Stomach smooth muscle (tissue), 2 donors: ENCODE results near the gene CSF2RB.

Experiments used
- H3K27ac ChIP-seq: one replicate; pipeline ENCODE4 v1.7.0; 2013; ENCODE audit warnings: mild to moderate bottlenecking, low read length, inconsistent platforms
- H3K27me3 ChIP-seq, 2 donors: one replicate each; pipeline ENCODE4 v1.7.0; 2013; ENCODE audit warnings: low read length in 2 of 2; ENCODE audit not compliant: insufficient read depth in 2 of 2, control insufficient read depth in 1 of 2
- H3K36me3 ChIP-seq, 2 donors: one replicate each; pipeline ENCODE4 v1.7.0; 2013; ENCODE audit warnings: low read length in 2 of 2; ENCODE audit not compliant: control insufficient read depth in 2 of 2, insufficient read depth in 2 of 2
- H3K4me1 ChIP-seq: one replicate; pipeline ENCODE4 v1.7.0; 2013; ENCODE audit warnings: low read length; ENCODE audit not compliant: control insufficient read depth, insufficient read depth
- H3K4me3 ChIP-seq, 2 donors: one replicate each; pipeline ENCODE4 v1.7.0; 2013; ENCODE audit warnings: low read length in 2 of 2
- H3K9ac ChIP-seq, 2 donors: one replicate each; pipeline ENCODE4 v1.7.0; 2013; ENCODE audit warnings: low read length in 2 of 2, mild to moderate bottlenecking in 1 of 2
- H3K9me3 ChIP-seq, 2 donors: one replicate each; pipeline ENCODE4 v1.7.0; 2013; ENCODE audit warnings: low read length in 2 of 2; ENCODE audit not compliant: control insufficient read depth in 2 of 2
- donor health status: healthy.
- donor health status: Pancreatic carcinoma.

The CSF2RB gene

DNA sequence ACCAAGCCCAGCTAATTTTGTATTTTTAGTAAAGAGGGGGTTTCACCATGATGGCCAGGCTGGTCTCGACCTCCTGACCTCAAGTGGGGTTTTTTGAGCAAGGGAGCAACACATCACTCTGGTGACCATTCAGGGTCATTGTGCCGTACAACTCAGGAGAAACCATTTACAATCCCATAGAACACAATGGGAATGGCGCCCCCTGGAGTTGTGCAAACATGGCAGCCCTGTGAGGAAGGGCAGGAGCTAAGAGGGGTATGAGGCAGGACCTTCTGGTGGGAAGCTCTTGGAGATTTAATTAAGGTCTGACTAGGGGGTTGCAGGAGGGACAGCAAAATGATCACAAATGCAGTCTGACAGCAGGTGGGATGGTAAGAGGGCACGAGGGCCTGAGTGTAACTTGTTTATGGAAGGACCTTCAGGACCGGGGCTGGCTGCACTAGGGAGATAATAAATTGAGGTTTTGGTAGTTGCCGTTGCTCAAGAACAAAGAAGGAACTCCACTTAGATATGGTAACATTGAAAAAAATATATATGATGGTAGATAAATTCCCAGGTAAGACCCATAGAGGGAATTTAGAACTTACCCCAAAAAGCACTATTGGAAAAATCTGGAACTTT lies 9.1 kb upstream of the CSF2RB start:
- Histone ChIP-seq H3K9ac (no peak overlapping the region), H3K36me3 (no peaks in the 10 kb centered on the region), H3K4me1 (no peaks in the 10 kb centered on the region), H3K9me3 (peaks cover 0 to 6% of the 10 kb centered on the region in 2 donors), H3K27ac (no peak overlapping the region), H3K4me3 (no peak overlapping the region), H3K27me3 (peaks cover 5 to 14% of the 10 kb centered on the region in 2 donors)

DNA sequence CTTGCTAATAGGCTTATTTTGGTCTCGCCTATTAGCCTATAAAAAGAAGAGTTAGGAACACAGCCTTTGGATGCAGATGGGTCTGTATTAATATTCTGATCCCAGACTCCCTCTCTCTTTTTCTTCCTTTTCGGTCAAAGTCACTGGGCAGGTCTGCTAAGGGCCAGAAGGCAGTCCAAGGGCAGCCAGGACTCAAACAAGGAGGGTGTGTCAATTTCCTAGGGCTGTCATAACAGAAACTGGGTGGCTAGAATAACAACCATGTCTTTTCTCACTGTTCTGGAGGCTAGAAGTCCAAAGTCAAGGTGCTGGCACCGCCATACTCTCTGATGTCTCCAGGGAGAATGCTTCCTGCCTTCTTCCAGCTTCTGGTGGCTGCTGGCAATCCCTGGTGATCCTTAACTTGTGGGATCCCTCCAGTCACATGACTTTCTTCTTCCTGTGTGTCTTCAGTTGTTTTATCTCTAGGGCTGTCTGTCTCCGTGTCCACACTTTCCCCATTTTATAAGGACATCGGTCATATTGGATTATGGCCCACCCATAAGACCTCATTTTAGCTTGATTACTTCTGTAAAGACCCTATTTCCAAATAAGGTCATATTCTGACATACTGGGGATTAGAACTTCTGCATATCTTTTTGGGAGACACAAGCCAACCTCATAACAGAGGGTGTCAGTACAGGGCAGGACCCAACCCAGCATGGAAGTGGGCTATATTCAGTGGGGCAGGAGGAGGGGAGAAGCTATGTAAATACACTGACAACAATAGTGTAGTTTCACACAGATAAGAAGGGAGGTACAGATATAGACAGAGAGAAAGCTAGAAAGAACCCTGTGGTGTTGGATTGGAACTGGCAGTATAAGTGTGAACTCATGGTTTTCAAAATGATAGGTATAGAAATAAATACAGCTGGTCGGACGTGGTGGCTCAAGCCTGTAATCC lies 5.9 kb upstream of the CSF2RB start:
- H3K27ac ChIP-seq = no peak overlapping the region

DNA sequence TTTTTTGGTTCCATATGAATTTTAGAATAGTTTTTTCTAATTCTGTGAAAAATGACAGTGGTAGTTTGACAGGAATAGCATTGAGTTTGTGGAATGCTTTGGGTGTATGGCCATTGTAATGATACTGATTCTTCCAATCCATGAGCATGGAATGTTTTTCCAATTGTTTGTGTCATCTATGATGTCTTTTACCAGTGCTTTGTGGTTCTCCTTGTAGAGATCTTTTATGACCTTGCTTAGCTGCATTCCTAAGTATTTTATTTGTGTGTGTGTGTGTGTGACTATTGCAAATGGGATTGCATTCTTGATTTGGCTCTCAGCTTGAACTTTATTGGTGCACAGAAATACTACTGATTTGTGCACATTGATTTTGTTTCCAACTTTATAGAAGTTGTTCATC lies 3.0 kb upstream of the CSF2RB start:
- peaks cover under 1 to 5% of the 10 kb centered on the region in 2 donors for H3K27me3 ChIP-seq
- H3K36me3 ChIP-seq = no peaks in the 10 kb centered on the region
- no peaks in the 10 kb centered on the region for H3K9me3 ChIP-seq
- no peaks in the 10 kb centered on the region for H3K4me1 ChIP-seq
- no peak overlapping the region for H3K9ac ChIP-seq
- H3K4me3 ChIP-seq = no peak overlapping the region
- no peak overlapping the region for H3K27ac ChIP-seq

More for the DNA sequence above, 5.9 kb upstream of the CSF2RB start:
- H3K4me1 ChIP-seq = no peaks in the 10 kb centered on the region
- no peaks in the 10 kb centered on the region for H3K36me3 ChIP-seq
- no peak overlapping the region for H3K4me3 ChIP-seq
- no peak overlapping the region for H3K9ac ChIP-seq
- no peaks in the 10 kb centered on the region for H3K9me3 ChIP-seq
- H3K27me3 ChIP-seq = peaks cover 5 to 7% of the 10 kb centered on the region in 2 donors

DNA sequence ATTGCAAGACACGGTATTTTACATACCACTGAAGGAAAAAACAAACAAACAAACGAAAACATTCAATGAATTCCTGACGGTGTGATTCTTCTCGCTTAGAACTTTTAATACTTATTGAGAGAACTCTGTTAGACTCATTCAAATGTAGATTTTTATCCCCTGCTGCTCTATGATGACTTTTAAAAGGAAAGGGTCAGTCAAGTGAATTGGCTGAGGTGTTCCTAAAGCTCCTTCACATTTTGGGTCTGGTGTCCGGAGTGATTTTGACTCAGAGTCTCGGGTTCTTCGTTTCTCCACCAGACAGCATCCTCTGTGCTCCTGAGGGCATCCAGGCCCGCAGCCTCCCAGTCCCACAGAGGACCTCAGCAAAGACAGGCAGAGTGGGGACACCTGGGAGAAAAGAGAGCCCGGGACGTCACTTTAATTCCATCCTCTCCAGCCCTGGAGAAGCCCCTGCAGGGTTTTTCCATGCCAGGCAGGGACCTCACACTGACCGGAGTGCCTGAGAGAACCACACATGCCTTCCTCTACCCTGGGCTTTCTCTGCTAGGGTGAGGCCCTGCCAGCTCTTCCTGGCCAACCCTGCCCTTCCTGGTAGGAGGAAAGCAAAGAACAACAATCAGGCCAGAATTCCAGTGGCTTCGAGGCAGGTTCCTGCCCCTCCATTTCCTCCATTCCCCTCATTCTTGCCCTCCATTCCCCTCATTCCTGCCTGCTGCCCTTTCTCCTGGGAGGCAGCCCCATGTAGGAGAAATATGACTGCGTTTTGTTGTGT lies 1.4 kb upstream of the CSF2RB start:
- H3K4me1 ChIP-seq = no peaks in the 10 kb centered on the region
- H3K9ac ChIP-seq = no peak overlapping the region
- no peaks in the 10 kb centered on the region for H3K9me3 ChIP-seq
- H3K27me3 ChIP-seq = peaks cover 0 to 5% of the 10 kb centered on the region in 2 donors
- no peaks in the 10 kb centered on the region for H3K36me3 ChIP-seq
- H3K27ac ChIP-seq = no peak overlapping the region
- H3K4me3 ChIP-seq = no peak overlapping the region

DNA sequence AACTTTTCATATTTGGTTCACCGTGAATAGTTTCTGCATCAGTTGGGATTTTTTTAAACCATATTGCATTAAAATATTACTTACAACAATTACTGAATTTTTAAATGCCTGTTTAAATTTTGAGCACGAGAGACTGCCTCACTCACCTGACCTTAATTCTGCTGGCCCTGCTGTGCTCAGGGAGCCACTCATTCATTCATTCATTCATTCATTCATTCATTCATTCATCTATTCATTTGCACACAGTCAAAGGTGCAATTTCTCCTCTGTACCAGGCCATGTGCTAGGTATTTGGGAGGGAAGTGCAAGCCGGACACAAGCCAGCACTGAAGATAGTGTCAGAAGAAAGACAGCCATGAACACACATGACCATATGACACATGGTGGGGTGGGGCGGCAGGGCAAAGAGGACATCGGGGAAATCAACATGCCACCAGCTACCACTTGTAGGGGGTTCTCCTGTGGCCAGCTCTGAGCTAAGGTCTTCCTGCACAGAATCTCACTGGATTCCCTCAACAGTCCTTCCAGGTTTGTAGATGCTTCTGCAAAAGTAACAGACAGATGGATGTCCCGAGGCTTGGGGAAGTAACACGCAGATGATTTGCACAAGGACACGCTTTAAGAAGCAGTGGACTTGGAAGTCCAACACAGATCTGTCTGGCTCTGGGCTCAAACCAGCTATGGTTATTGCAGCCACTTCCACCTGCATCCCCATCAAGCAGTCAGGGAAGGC lies 568 bp upstream of the CSF2RB start:
- Histone ChIP-seq H3K9me3 (no peaks in the 10 kb centered on the region), H3K36me3 (no peaks in the 10 kb centered on the region), H3K9ac (no peak overlapping the region), H3K27me3 (peaks cover 0 to 2% of the 10 kb centered on the region in 2 donors), H3K27ac (no peak overlapping the region), H3K4me1 (no peaks in the 10 kb centered on the region), H3K4me3 (no peak overlapping the region)

DNA sequence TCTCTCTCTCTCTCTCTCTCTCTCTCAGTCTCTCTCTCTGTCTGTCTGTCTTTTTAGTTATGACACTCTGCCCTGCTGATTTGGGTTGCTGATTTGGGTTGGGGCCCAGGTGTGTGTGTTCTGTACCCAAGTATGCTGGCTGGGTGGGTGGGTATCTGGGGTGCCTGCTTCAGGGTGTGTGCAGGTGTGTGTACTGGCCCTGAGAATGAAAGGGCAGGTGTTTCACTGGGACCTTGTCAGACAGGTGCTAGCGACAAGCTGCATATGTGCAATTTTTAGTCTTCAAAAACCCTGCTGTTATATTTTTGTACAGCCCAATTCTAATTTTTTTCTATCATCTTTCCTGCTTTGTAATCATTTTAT lies 943 bp downstream of the CSF2RB start:
- H3K9ac ChIP-seq = no peak overlapping the region
- no peak overlapping the region for H3K4me3 ChIP-seq
- H3K9me3 ChIP-seq = peaks cover 0 to 4% of the 10 kb centered on the region in 2 donors
- H3K36me3 ChIP-seq = no peaks in the 10 kb centered on the region
- H3K27ac ChIP-seq = no peak overlapping the region
- H3K27me3 ChIP-seq = peaks cover 0 to 2% of the 10 kb centered on the region in 2 donors
- no peaks in the 10 kb centered on the region for H3K4me1 ChIP-seq

DNA sequence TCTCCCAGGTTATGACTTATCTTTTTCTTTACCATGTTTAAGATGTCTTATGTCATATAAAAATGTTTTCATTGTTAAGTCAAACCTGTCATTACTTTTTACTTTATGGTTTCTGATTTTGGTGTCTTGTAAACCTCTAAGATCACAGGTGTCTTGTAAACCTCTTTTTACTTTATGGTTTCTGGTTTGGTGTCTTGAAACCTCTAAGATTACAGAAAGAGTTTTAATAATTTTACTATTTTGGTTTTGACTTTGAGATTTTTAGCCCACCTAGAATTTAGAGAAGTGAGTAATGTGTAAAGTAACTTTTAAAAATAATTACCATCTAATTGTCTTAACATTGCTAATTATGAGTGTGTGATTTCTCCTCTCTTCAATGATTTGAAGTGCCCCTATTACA lies 2.6 kb downstream of the CSF2RB start:
- H3K9me3 ChIP-seq = peaks cover 0 to 4% of the 10 kb centered on the region in 2 donors
- H3K27me3 ChIP-seq = peaks cover 0 to 2% of the 10 kb centered on the region in 2 donors
- H3K36me3 ChIP-seq = no peaks in the 10 kb centered on the region
- no peak overlapping the region for H3K27ac ChIP-seq
- H3K9ac ChIP-seq = no peak overlapping the region
- H3K4me1 ChIP-seq = no peaks in the 10 kb centered on the region
- no peak overlapping the region for H3K4me3 ChIP-seq

DNA sequence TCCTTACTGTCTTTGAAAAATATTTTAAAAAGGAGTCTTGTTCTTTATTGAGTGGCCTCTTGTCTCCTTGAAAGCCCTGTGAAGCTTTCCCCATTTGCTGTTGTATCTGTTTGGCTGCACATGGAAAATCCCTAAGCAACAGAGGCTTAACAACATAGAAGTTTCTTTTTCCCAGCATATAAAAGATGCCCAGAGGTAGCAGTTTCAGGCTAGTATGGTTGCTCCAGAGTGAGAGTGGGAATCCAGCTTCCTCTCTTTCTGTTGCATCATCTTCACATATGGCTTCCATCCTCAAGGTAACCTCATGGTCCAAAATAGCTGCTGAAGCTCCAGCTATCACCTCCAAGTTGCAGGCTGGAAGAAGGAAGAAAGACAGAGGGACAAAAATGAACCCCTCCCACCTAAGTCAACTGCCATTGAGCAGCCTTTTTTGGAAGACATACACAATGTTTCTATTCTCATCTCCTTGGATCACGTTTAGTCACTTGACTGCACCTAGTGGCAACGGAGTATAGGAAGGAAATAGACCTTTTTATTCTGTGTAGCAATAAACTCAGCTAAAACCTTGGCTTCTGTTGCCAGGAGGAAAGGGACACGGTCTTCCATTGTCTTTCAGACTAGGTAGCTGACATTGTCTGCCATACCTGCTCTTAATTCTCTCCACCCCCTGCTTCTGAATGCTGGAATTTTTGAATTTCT lies 5.3 kb downstream of the CSF2RB start:
- Histone ChIP-seq H3K9me3 (peaks cover 0 to 4% of the 10 kb centered on the region in 2 donors), H3K4me1 (peaks cover 5% of the 10 kb centered on the region), H3K36me3 (no peaks in the 10 kb centered on the region), H3K9ac (no peak overlapping the region), H3K27ac (no peak overlapping the region), H3K4me3 (no peak overlapping the region), H3K27me3 (peaks cover 9 to 11% of the 10 kb centered on the region in 2 donors)

DNA sequence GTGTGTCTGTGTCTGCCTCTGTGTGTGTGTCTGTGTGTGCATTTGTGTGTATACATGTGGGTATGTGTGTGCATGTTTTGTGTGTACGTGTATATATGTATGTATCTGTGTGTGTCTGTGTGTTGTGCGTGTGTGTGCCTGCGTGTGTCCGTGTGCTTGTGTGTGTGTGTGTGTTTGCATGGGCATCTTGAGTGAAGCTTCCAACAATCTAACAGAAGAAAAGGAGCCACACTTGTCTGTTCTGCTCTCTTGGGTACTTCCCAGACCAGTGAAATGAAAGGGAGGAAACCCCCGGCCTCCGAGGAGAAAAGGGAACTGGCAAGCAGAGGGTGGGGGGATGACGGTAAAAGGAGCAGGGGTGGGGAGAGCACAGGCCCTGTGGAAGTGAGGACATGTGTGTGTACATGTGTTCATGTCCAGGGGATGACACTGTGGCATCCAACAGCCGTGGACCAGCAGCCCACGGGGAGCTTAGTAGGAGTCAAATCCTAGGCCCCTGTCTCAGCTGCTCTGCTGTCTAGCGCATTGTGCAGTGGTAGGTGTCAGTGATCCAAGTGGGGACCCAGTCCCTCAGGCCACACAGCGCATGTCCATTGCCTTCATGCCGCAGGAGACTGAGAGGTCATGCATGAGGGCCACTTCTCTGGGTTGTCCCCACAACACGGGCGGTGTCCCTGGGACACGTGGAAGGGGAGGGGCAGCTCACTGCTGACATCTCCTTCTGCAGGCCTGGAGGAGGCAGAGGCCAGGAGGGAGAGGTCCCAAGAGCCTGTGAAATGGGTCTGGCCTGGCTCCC lies 8.1 kb downstream of the CSF2RB start:
- H3K27ac ChIP-seq = no peak overlapping the region
- peaks cover 13 to 16% of the 10 kb centered on the region in 2 donors for H3K27me3 ChIP-seq
- peaks cover 5% of the 10 kb centered on the region for H3K4me1 ChIP-seq
- no peak overlapping the region for H3K9ac ChIP-seq
- no peaks in the 10 kb centered on the region for H3K36me3 ChIP-seq
- H3K9me3 ChIP-seq = peaks cover 0 to 4% of the 10 kb centered on the region in 2 donors
- H3K4me3 ChIP-seq = no peak overlapping the region
